GM19351 (cell line): Measurements from ENCODE around the gene MRFAP1L1.

Source experiments
- ATAC-seq: cut with Tn5 transposase; IDR thresholded peaks from one replicate; pipeline ENCODE4 v1.9.1; 2021; ENCODE audit warnings: mild to moderate bottlenecking, moderate library complexity; ENCODE audit not compliant: unreplicated experiment

The MRFAP1L1 gene

GRCh38 chr4:6665320-6665654 lies 44.4 kb downstream of the MRFAP1L1 start:
- no peak for ATAC-seq

DNA sequence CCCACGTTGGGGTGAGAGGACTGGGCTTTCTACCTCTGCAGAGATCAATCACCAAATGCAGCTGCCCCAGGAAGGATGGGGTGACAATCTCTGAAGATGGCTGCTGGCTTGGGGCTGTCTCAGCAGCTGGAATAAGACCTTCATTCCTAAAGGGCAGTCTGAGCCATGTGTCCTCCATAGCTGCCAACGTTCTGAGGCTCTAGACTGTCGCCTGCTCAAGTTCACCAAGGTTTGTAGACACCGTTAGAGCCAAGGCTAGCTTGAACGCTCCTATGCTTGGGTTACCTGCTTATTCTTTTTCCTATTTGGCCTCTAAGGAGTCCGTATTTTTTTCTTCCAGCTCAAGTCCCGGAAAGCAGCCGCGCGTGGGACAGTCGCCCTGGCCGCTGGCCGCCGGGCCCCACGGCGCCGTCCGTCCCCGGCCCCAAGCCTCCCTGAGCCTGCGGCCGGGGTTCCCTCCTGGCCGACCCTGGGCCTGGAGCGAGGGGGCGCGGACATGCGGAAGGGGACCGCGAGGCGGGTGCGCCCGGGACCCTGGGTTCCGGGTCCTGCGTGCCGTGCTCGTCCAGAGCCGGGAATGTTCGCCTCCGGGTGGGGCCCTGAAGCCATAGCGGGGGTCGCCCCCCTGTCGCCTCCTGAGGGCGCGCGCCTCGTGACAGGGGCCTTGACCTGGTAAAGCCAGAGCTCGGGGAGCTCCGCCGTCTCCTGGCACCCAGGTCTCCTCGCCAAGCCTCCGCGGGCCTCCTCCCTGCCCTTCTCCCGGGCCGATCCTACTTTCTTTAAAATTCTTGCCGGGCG lies 45.9 kb downstream of the MRFAP1L1 start:
- no peak for ATAC-seq

DNA sequence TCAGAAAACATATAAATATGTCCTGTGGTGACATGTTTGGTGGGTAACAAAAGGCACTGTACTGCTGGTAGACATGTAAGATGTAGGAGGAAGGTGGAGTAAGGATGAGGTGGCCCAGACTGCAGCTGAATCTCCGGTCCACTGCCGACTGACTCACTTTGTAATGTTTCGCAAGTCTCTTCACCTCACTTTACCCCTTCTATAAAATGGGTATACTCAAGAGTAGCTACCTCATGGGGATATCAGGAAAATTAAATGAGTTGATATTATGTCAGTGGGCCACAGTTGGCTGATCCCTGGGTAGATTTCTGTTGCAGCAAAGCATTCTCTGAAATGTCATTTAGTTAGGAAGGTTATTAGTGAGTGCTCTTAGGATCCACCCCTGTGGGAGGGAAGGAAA lies 47.1 kb downstream of the MRFAP1L1 start:
- no peak for ATAC-seq

DNA sequence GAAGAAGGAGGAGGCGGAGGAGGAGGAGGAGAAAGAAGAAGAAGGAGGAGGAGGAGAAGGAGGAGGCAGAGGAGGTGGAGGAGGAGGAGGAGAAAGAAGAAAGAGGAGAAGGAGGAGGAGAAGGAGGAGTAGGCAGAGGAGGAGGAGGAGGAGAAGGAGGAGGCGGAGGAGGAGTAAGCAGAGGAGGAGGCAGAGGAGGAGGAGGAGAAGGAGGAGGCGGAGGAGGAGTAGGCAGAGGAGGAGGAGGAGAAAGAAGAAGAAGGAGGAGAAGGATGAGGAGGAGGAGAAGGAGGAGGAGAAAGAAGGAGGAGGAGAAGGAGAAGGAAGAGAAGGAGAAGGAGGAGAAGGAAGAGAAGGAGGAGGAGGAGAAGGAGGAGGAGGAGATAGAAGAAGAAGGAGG lies 49.2 kb downstream of the MRFAP1L1 start:
- no peak for ATAC-seq

- no peak for ATAC-seq
Measured at GRCh38 chr4:6659897-6660296, 49.8 kb downstream of the MRFAP1L1 start.

DNA sequence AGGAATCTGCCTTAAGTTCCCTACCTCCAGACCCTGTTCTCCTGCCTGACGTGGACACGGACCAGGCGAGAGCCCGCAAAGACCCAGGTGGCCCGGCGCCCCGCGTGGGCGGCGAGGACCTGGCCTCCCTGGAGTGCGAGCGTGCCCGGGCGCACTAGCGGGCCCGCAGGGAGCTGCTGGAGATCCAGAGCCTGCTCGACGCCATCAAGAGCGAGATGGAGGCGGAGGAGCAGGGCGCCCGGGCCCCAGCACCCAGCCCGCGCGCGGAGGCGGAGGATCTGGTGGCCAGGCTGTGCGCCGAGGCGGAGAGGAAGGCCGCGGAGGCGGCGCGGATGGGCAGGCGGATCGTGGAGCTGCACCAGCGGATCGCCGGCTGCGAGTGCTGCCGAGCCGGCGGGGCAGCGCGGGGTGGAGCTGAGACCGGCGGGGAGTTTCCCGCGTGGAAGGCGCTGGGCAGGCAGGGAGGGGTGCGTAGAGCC lies 51.0 kb downstream of the MRFAP1L1 start:
- ATAC-seq, result peak; percentile 69

- ATAC-seq, result no peak
Measured at GRCh38 chr4:6658209-6658595, 51.5 kb downstream of the MRFAP1L1 start.
